Measurements from ENCODE around the gene EN1.

- no peak for TF ChIP-seq SUZ12 (IDR thresholded peaks at IDR 0.05; ENCODE audit: extremely low read depth, insufficient read depth, insufficient read length)
- TF ChIP-seq YY1 (IDR thresholded peaks at IDR 0.05; ENCODE audit: insufficient read depth, insufficient read length): no peak
These were observed 11.8 kb upstream of the EN1 start for GRCh38 chr2:118859157-118859770.
